NCI-H748 (cell line): Measurements from ENCODE around the gene PSIP1.
"Not testable (repeated sequence)": the region's sequence is repeated elsewhere in the genome, so short reads cannot be mapped to it uniquely, and the experiment has no call there.

Experiments
- DNase-seq: peaks from one replicate; lab custom pipeline; 2025; ENCODE audit not compliant: unreplicated experiment; lab: John Stamatoyannopoulos, UW

PSIP1 gene

GRCh38 chr9:15433661-15434060 is 77.1 kb downstream of the PSIP1 start:
- no peak for DNase-seq

DNA sequence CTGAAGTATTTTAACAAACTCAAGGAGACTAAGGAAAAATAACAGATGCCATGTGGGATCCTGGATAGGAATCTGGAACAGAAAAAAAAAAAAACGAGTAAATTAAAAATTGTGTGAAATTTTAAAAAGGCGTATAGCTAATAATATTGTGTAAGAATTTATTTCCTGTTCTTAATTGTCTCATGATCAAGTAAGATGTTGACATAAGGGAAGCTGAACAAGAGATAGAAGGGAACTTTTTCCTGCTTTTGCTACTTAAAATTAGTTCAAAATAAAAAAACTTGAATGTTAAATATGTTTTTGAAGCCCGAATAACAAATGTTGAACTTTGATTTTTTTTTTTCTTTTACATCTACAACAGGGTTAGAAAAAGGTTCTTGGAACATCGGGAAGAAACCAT is 77.6 kb downstream of the PSIP1 start:
- no peak for DNase-seq

DNA sequence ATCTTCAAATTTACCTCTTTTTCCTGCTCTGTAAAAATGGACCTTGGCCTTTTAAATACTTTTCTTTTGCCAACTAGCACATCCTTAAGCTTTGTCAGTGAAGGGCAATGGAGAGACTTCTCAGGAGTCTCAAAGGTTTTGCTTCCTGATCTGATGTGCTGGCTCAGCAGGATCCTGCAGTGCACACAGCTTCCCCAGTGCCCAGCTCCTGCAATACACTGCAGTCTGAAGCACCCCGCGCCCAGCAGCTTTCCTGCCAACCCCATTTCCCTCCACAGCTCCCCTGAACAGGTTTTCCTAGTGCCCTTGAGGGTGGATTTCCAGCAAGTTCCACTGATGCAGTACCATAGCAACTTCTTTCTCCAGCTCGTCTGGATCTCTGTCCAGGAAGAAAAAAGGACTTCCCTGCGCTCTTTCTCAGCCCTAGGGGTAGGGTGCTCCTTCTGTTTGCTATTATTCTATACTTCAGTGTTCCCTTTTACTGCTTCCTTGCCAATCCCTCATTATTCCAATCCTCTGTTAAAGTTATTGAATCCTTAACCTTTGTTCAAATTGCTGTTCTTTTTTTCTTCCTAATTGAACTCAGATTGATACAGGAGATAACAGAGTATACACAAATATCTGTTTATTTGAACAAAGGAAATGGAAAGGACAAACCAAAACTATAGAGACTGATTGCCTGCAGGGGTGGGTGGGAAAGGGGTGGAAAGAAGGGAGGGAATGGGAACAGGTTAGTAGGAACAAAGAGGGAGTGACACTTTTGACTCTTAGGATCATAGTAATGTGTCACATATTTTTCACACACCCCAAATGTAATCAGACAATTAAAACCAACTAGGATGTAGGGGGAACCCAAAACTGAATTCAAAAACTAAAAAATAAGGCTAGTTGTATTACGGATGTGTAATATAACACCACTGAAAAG is 79.6 kb downstream of the PSIP1 start:
- DNase-seq = peak; percentile 15

GRCh38 chr9:15427702-15428101 is 83.1 kb downstream of the PSIP1 start:
- not testable (repeated sequence) for DNase-seq

- no peak for DNase-seq
Observed at GRCh38 chr9:15426019-15426418, 84.8 kb downstream of the PSIP1 start.

DNA sequence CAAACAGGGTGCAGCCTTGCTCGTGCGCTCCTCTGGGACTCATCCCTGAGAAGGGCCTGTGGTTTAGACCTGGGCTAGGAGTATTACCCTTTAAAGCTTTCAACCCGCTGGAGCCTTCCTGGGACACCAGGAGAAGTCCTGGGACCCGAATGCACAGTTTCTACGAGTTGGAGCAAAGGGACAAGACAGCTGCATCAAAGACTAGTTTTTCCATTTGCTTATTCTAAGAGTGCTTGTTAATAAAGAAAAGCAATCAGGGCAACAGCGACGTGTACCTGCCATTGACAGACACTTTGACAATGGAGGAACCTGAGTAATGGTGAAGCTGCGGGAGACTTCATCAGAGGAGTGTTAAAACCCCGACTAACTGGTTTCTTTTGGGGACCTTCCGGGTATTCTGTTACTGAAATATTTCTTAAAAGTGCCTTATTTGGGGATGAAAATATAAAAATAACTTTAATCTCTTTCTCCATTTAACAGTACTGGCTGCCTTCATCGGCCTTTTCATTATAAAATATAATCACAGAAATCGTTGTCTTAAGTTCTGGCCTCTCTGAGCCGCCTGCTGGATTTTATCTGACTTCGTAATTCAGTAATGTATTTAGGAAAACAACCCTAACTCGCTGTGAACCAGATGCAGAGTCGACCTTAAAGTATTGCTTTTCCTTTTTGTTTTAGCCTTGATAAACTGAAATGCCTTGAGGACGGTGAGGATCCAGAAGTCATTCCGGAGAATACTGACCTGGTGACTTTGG is 87.4 kb downstream of the PSIP1 start:
- peak; percentile 52 for DNase-seq

- peak; percentile 97 for DNase-seq
Observed at GRCh38 chr9:15422372-15423230, 88.2 kb downstream of the PSIP1 start, which contains the start of gene SNAPC3. Gene SNAPC3, plus strand, starts transcription at chr9:15422876. Its CDS starts 4 bp downstream, at chr9:15422880.

GRCh38 chr9:15421990-15422371 is 88.8 kb downstream of the PSIP1 start:
- no peak for DNase-seq

DNA sequence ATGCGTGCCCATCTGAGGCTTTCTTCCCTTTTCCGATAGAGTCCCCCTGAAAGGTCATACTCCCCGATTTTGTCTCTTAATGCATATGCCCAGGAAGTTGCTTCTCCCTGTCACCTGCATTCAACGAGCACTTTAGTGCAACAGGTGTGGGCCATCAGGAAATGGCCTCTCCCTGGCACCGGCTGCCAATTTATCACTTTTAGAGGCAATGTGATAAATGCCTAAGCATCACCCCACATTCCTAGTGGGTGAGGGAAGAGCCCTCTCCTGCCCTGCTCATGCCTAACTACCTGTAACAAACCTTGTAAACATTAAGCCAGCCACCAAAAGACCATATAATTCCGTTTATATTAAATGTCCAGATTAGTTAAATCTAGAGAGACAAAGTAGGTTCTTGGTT is 89.2 kb downstream of the PSIP1 start:
- peak; percentile 29 for DNase-seq

GRCh38 chr9:15420796-15421195 is 90.0 kb downstream of the PSIP1 start:
- no peak for DNase-seq

DNA sequence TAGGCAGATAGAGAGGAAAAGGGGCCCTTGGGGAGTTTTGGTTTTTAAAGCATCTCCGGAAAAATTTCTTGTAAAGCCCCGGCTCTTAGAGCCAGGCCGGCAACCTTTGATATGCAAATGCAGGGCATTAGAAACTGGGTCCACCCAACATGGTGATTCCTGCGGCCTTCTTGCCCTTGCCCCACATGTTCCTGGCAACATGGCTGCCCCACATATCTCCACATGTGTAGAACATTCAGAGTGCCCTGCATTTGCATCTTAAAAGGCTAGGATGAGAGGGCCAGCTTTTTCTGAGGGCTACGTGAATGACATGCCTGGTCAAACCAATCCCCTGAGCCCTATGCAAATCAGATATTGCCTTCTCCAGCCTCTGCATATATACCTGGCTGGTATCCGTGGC is 93.1 kb downstream of the PSIP1 start:
- DNase-seq = no peak

DNA sequence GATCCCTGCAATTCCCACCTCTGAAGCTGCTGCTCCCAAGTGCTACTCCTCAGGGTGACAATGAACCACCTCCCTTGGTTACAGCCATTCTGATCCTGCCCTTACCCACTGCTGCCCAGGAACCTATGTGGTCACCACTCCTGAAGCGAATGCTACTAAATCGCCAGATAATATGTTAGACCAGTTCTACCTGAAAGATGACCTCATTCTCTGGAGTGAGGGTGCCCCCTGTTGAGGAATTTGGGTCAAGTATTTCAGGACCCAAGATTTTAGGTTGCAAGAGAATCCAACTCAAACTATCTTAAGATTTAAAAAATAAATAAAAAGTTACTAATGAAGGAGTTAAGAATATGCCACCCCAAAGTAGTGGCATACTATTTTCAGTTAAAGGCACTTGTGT is 93.9 kb downstream of the PSIP1 start:
- DNase-seq = peak; percentile 59
